ENCODE measurements around the gene CCDC77. TPM values are rescaled to one million over a fixed set of nuclear protein-coding genes. Genes with fewer than 3 reads are reported as not detected.

Gene CCDC77
- 10 to 100 TPM in 5 of 9 donors, 1 to 10 TPM in 4; 5.1 to 47.5 (median 10.1) TPM for total RNA-seq
- polyA plus RNA-seq: 1 to 10 TPM; 5.6 to 9.3 (median 8.6) TPM
- long read RNA-seq, donor 1, partial matches to known transcripts: 0 of 1 reads
- long read RNA-seq, donor 1, other reads (novel, unspliced or antisense): 0 of 1 reads
- long read RNA-seq, donor 2: 0 reads
- long read RNA-seq, donor 3, partial matches to known transcripts: 0 of 1 reads
- long read RNA-seq, donor 3, other reads (novel, unspliced or antisense): 0 of 1 reads
- long read RNA-seq, donor 4, partial matches to known transcripts: 2 of 4 reads
- long read RNA-seq, donor 4, other reads (novel, unspliced or antisense): 1 of 4 reads
- long read RNA-seq, donor 5, transcript CCDC77-202 (12 exons, 2,253 nt): major isoform, 5 of 11 reads
- long read RNA-seq, donor 5, partial matches to known transcripts: 1 of 11 reads
- long read RNA-seq, donor 5, other reads (novel, unspliced or antisense): 3 of 11 reads
- long read RNA-seq, donor 6, partial matches to known transcripts: 1 of 7 reads
- long read RNA-seq, donor 6, other reads (novel, unspliced or antisense): 3 of 7 reads
- long read RNA-seq, donor 7: 0 reads
- long read RNA-seq, donor 8: 0 reads
- long read RNA-seq, donor 9: 0 reads
- long read RNA-seq, donor 10: 0 reads

DNA sequence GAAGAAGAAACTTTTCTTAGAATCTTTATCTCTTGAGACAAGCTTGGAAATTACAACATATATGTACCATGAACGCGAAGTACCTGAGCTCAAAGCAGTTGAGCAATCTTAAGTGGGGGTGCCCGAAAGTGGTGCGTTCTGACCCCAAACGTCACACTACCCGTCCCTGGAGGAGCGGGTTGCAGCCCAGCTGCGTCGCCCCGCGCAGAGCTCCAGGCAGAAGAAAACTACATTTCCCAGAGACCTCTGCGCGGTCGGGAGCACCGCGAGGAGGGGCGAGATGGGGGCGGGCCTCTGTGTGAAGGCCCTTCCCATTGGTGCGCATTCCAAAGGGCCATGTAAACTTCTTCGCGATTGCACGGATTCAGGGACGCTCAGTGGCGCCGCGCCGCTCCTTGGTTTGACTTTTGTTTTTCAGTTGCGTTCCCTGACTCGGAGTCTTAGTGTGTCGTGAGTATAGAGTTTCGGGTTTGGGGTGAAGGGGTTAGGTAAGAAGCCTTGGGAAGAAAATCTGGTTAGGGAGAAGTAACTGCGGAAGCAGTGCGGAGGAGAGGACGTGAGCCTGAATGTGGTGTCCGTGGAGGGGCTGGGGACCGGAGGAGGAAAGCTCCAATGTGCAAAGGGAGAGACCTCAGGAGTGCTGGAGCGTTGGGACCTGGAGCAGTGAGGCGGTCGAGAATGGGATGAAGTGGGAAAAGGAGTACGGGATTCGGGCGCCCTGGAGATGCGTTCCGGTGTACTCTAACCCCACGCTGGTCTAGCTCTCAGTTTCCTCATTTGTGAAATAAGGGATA, at the start of gene CCDC77:
Gene CCDC77, plus strand, starts transcription at position 410 of the 794 bp plus-strand sequence. CDS start 7,740 bp downstream, outside the sequence.
- DNase-seq: peak; percentile 90 to 96 (median 94)
- H3K4me3 ChIP-seq: peak within 1 kb of the TSS; percentile 19 to 84 (median 70)
- H3K36me3 ChIP-seq (replicated peaks in 1 of 2): no peaks in the 10 kb centered on the region
- no peak for TF ChIP-seq CTCF (IDR thresholded peaks at IDR 0.05)
- TF ChIP-seq POLR2A (IDR thresholded peaks at IDR 0.05): peak in 1 of 2 donors; percentile 64
- intact Hi-C loops (cut with DNase I): no loop called here
- peaks cover 0 to 15% of the 10 kb centered on the region in 2 donors for H3K4me1 ChIP-seq (replicated peaks in 1 of 2)
- H3K27ac ChIP-seq: peak within 1 kb of the TSS; percentile 15 to 81 (median 51)
- H3K9me3 ChIP-seq (replicated peaks in 1 of 3): no peaks in the 10 kb centered on the region
- 0 to 1% (median 1%) methylated on average over 38 to 45 of the region's 45 CpGs for WGBS, 4 donors
- H3K27me3 ChIP-seq: no peaks in the 10 kb centered on the region

GRCh38 chr12:356276-356988, 45.0 kb upstream of the CCDC77 start:
- peak in 6 of 7 donors; percentile 59 to 84 (median 68) for DNase-seq
- WGBS, 4 donors: 41 to 55% (median 44%) methylated on average over 7 of the region's 7 CpGs
- H3K36me3 ChIP-seq (replicated peaks in 1 of 2): peaks cover 0 to 73% of the 10 kb centered on the region in 2 donors

GRCh38 chr12:359091-359490, 42.4 kb upstream of the CCDC77 start:
- Histone ChIP-seq H3K36me3 (replicated peaks in 1 of 2) (peaks cover 0 to 74% of the 10 kb centered on the region in 2 donors), H3K4me3 (no peak overlapping the region), H3K27ac (peak overlapping the region in 1 of 5 donors; percentile 7), H3K27me3 (no peaks in the 10 kb centered on the region), H3K9me3 (replicated peaks in 1 of 3) (peaks cover 0 to 4% (median 0%) of the 10 kb centered on the region in 3 donors), H3K4me1 (replicated peaks in 1 of 2) (peaks cover 12 to 26% of the 10 kb centered on the region in 2 donors)
- no peak for DNase-seq
- no peak for TF ChIP-seq POLR2A (IDR thresholded peaks at IDR 0.05)
- WGBS, 4 donors: 97 to 100% (median 99%) methylated on average over 1 of the region's 1 CpG
- intact Hi-C loops (cut with DNase I): no loop called here

More at GRCh38 chr12:356276-356988, 45.0 kb upstream of the CCDC77 start:
- Histone ChIP-seq H3K4me1 (replicated peaks in 1 of 2) (peaks cover 7 to 17% of the 10 kb centered on the region in 2 donors), H3K9me3 (replicated peaks in 1 of 3) (peaks cover 0 to 4% (median 0%) of the 10 kb centered on the region in 3 donors), H3K4me3 (no peak overlapping the region), H3K27ac (peak overlapping the region; percentile 18 to 77 (median 66)), H3K27me3 (no peaks in the 10 kb centered on the region)
- intact Hi-C loops (cut with DNase I): no loop called here
- TF ChIP-seq POLR2A (IDR thresholded peaks at IDR 0.05): no peak
- TF ChIP-seq CTCF (IDR thresholded peaks at IDR 0.05): no peak

GRCh38 chr12:366820-367219, 34.6 kb upstream of the CCDC77 start:
- H3K27me3 ChIP-seq: no peaks in the 10 kb centered on the region
- no peak for DNase-seq
- intact Hi-C loops (cut with DNase I): no loop called here
- H3K36me3 ChIP-seq (replicated peaks in 1 of 2): peaks cover 0 to 61% of the 10 kb centered on the region in 2 donors
- peaks cover 4 to 9% of the 10 kb centered on the region in 2 donors for H3K4me1 ChIP-seq (replicated peaks in 1 of 2)
- H3K27ac ChIP-seq: no peak overlapping the region
- WGBS, 4 donors: 97 to 100% (median 98%) methylated on average over 2 of the region's 2 CpGs
- H3K4me3 ChIP-seq: no peak overlapping the region
- H3K9me3 ChIP-seq (replicated peaks in 1 of 3): no peaks in the 10 kb centered on the region
- TF ChIP-seq POLR2A (IDR thresholded peaks at IDR 0.05) (no peak), CTCF (IDR thresholded peaks at IDR 0.05) (no peak)
